Activated naive CD8-positive, alpha-beta T cell (primary cell): ENCODE measurements around the gene KLHL10.

Experiments used
- H3K27ac Mint-ChIP-seq: one replicate; pipeline ENCODE4 v1.8.0; 2021; ENCODE audit warnings: mixed read lengths
- H3K27me3 Mint-ChIP-seq: one replicate; pipeline ENCODE4 v1.8.0; 2021; ENCODE audit warnings: mixed read lengths
- H3K36me3 Mint-ChIP-seq: one replicate; pipeline ENCODE4 v1.8.0; 2021; ENCODE audit warnings: mixed read lengths
- H3K4me1 Mint-ChIP-seq: one replicate; pipeline ENCODE4 v1.8.0; 2021; ENCODE audit warnings: low read depth, mixed read lengths
- H3K4me3 Mint-ChIP-seq: one replicate; pipeline ENCODE4 v1.8.0; 2021; ENCODE audit warnings: mild to moderate bottlenecking, mixed read lengths
- H3K9me3 Mint-ChIP-seq: one replicate; pipeline ENCODE4 v1.8.0; 2021; ENCODE audit warnings: low read depth, mixed read lengths

Gene KLHL10

DNA sequence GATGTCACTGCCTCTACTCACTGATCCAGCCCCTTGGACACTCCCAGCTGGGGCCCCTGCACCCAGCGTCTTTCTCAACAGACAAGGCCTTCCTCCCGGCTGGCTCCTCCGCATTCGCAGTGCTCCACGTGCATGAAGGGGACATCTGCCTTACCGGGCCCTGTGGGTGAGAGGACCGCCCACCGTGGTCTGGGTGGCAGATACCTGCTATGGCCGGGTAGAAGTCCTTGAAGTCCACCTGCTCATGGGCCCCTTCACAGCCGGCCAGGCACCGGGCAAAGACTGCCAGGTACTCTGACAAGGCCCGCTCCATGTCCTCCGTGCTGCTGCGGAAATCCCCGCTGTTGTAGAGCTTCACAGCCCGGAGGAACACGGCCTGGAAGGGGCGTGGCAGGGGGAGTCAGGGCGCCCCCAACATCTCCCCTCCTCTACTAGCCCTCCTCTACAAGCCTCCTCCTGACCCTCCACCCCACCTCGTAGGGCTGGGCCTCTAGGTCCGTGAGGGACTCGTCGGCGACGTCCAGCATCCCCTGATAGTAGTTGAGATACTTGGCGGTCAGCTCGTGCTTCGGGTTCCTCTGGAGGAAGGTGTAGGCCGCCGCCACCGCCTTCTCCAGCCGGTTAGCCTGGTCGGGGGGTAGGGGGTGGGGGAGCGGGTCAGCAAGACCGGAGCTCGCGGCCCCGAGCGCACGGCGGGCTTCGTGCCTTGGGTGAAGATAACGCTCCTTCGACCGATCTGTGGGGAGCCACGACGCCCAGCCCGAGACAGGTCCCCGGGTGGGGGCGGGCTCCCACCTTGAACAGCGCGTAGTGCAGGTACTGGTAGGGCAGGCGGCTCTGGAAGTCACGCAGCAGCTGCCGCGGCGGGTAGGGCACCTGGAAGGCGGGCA, 26.7 kb upstream of the KLHL10 start:
- Mint-ChIP-seq H3K4me1 (peaks cover 23% of the 10 kb centered on the region), H3K36me3 (peaks cover 3% of the 10 kb centered on the region), H3K27me3 (no peaks in the 10 kb centered on the region), H3K4me3 (peak overlapping the region; percentile 67), H3K9me3 (no peaks in the 10 kb centered on the region), H3K27ac (no peak overlapping the region)

DNA sequence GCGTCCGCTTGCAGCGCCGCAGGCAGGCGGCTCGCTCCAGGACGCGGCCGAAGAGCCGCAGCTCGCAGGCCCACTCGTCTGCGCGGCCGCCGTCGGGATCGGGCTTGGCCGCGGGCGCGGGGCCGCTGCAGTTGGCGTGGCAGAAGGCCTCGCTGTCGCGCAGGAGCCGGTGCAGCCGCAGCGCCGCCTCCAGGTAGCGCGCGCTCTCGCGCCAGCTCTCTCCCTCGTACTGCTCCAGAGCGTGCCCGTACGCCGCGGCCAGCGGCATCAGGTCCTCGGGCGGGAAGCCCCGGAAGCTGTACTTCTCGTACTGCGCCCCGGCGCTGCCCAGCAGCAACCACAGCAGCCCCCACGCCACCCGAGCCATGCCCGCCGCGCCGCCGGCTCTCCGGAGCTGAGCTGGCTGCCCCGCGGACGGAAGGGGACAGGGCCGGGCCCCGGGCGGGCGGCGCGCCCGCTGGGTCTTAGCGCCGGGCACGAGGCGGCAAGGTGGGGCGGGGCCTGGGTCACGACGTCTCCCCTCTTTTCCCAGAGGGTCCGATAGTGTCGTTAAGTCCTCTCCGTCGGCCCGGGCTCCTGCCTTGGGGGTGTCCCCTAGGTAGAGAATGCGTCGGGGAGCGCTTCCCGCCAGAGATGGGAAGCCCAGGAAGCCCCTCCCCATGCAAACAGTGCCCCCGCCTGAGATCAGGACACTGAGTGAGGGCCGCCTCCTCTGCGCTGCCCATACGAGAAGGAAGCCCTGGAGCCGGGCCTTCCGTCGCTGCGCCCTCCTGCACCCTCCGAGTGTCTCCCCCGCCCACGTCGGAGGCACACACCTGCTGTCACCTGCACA, 25.9 kb upstream of the KLHL10 start, which contains the start of gene P3H4:
TSS of gene P3H4 (minus strand) at position 401 of the 832 bp plus-strand sequence. CDS start at position 367, 34 bp downstream.
- Mint-ChIP-seq H3K36me3 (peaks cover 3% of the 10 kb centered on the region), H3K4me1 (peaks cover 23% of the 10 kb centered on the region), H3K27me3 (no peaks in the 10 kb centered on the region), H3K4me3 (peak within 1 kb of the TSS; percentile 89), H3K27ac (no peak within 1 kb of the TSS), H3K9me3 (no peaks in the 10 kb centered on the region)

DNA sequence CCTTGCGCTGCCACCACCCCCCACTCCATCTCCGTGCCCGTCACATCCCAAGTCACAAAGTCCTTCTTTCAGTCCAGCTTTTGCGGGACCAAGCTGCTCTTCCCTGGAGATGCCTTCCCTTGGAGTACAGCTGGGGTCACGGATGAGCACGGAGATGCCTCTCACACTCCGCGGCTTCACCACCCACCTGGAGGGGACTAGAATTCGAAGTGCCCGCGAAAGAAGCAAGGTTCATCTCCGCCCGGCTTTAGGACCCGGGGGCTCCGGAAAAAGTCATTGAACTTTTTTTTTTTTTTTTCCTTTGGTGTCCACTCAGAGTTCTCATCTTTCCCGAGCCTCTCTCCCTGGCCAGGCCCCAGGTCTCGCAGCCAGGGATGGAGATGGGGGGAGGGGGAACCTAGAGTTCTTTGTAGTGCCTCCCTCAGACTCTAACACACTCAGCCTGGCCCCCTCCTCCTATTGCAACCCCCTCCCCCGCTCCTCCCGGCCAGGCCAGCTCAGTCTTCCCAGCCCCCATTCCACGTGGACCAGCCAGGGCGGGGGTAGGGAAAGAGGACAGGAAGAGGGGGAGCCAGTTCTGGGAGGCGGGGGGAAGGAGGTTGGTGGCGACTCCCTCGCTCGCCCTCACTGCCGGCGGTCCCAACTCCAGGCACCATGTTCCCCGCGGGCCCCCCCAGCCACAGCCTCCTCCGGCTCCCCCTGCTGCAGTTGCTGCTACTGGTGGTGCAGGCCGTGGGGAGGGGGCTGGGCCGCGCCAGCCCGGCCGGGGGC, 25.1 kb upstream of the KLHL10 start, which contains the start of gene FKBP10:
TSS of gene FKBP10 (plus strand) at position 624 of the 771 bp plus-strand sequence. CDS start at position 655, 31 bp downstream.
- Mint-ChIP-seq H3K27me3 (no peaks in the 10 kb centered on the region), H3K27ac (no peak within 1 kb of the TSS), H3K9me3 (no peaks in the 10 kb centered on the region), H3K4me3 (peak within 1 kb of the TSS; percentile 89), H3K4me1 (peaks cover 23% of the 10 kb centered on the region), H3K36me3 (peaks cover 3% of the 10 kb centered on the region)

DNA sequence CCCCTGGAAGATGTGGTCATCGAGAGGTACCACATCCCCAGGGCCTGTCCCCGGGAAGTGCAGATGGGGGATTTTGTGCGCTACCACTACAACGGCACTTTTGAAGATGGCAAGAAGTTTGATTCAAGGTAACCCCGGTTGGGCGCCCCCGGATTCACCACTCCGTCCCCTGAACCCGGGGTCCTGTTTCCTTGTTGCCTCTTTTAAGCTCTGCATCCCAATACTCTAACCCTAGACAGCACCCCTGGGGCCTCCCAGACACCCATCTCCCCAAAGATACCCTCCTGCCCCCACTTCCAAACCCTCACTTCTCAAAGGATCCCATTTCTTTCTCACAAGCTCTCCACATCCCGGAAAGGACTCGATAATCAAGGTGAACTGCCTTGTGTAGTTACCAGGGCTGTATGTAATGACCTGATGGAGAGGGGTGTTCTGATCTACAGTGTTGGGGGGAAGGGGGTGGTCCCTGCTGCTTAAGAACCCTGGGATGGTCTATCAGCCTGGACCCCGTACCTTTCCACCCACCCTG, 24.4 kb upstream of the KLHL10 start:
- no peak overlapping the region for H3K27ac Mint-ChIP-seq

DNA sequence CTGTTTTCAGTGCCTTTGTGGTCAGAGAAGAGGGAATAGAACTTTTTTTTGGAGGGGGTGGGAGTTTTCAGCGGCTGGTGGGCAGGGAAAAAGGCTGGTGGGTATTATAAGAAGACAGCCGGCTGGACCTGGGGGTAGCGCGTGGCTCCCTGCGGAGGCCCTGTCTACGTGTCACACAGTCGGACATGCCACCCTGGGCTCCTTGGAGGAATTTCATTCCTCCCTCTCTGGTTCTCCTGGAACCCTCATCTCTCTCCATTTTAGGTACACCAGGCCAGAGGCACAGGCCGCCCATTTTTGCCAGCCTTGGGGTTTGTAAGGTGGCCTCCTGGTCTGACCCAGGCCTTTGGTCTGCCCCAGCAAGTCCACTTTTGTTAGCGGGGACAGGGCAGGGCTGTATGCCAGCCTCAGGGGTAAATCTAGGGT, 23.9 kb upstream of the KLHL10 start:
- Mint-ChIP-seq H3K4me1 (peaks cover 23% of the 10 kb centered on the region), H3K36me3 (peaks cover 3% of the 10 kb centered on the region), H3K27me3 (no peaks in the 10 kb centered on the region), H3K9me3 (no peaks in the 10 kb centered on the region), H3K4me3 (peak overlapping the region; percentile 53), H3K27ac (no peak overlapping the region)

More for the DNA sequence above, 24.4 kb upstream of the KLHL10 start:
- H3K9me3 Mint-ChIP-seq = no peaks in the 10 kb centered on the region
- H3K4me1 Mint-ChIP-seq = peaks cover 23% of the 10 kb centered on the region
- H3K4me3 Mint-ChIP-seq = peak overlapping the region; percentile 61
- no peaks in the 10 kb centered on the region for H3K27me3 Mint-ChIP-seq
- H3K36me3 Mint-ChIP-seq = peaks cover 3% of the 10 kb centered on the region

DNA sequence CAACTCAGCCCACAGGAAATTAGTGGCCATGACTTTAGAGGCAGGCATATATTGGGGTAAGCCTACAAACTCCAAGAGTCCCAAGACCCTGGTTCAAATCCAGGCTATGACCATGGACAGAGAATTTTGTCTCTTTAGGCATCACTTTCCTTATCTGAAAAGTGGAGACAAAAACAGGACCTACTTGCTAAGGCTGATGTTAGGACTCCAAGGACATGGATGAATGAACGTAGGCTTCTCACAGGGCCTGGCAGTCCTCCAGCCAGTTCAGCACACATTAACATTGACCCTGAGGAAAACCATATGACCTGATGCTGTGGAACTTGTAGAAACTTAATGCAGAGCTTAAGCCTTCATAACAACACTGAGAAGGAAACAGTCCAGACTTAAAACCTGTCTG, 23.4 kb upstream of the KLHL10 start:
- no peak overlapping the region for H3K4me3 Mint-ChIP-seq
- no peaks in the 10 kb centered on the region for H3K9me3 Mint-ChIP-seq
- H3K36me3 Mint-ChIP-seq = peaks cover 3% of the 10 kb centered on the region
- no peak overlapping the region for H3K27ac Mint-ChIP-seq
- H3K4me1 Mint-ChIP-seq = peaks cover 23% of the 10 kb centered on the region
- H3K27me3 Mint-ChIP-seq = no peaks in the 10 kb centered on the region

DNA sequence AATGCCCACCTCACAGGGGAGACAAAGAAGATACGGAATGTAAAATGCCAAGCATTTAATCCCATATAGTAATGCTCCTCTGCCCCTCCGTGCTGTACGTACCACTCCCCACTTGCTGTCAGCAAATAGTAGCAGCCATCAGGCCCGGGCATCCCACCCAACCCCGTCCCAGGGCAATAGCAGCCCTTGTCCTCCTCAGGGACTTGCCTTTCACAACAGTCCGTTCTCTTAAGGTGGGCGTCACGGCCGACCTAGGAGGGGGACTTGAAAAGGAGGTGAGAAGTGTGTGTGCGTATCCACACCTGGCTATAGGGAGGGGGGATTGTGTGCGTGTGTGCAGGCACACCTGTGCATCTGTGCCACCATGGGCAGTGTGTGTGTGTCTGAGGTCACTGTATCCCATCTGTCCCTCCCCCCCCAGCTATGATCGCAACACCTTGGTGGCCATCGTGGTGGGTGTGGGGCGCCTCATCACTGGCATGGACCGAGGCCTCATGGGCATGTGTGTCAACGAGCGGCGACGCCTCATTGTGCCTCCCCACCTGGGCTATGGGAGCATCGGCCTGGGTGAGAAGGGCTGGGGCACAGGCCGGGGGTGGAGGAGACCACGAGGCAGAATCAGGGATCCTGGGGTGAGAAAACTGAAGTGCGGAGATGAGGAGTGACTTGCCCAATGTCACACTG, 20.8 kb upstream of the KLHL10 start:
- H3K27ac Mint-ChIP-seq = no peak overlapping the region
- no peak overlapping the region for H3K4me3 Mint-ChIP-seq
- no peaks in the 10 kb centered on the region for H3K9me3 Mint-ChIP-seq
- H3K36me3 Mint-ChIP-seq = no peaks in the 10 kb centered on the region
- H3K27me3 Mint-ChIP-seq = no peaks in the 10 kb centered on the region
- H3K4me1 Mint-ChIP-seq = peaks cover 8% of the 10 kb centered on the region

DNA sequence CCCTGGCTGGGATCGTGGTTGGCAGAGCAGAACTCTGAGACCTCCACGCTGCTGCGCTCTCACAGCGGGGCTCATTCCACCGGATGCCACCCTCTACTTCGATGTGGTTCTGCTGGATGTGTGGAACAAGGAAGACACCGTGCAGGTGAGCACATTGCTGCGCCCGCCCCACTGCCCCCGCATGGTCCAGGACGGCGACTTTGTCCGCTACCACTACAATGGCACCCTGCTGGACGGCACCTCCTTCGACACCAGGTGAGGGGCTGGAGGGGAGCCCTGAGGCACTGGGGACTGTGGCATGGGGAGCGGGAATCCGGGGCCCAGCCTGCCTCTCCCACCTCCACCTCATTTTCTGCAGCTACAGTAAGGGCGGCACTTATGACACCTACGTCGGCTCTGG, 19.6 kb upstream of the KLHL10 start:
- peaks cover 2% of the 10 kb centered on the region for H3K4me1 Mint-ChIP-seq
- H3K27ac Mint-ChIP-seq = no peak overlapping the region
- no peak overlapping the region for H3K4me3 Mint-ChIP-seq
- H3K9me3 Mint-ChIP-seq = no peaks in the 10 kb centered on the region
- H3K36me3 Mint-ChIP-seq = no peaks in the 10 kb centered on the region
- H3K27me3 Mint-ChIP-seq = no peaks in the 10 kb centered on the region

DNA sequence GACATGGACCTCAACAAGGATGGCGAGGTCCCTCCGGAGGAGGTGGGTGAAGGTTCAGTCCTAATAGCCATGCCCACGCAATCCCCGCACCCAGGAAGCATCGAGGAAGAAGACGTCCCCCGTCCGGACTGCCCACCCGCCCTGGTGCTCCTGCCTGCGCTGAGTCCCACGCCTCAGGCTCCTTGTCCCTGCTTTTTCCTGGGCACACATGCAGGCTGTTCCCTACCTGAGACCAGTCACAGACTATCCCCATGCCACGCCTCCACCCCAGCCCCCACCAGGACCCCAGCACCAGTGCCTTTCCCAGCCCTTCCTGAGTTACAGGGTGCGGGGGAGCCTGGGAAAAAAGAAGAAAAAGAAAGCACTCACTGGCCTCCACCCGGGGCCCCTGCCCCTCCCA, 15.8 kb upstream of the KLHL10 start:
- H3K9me3 Mint-ChIP-seq = no peaks in the 10 kb centered on the region
- no peaks in the 10 kb centered on the region for H3K4me1 Mint-ChIP-seq
- no peaks in the 10 kb centered on the region for H3K36me3 Mint-ChIP-seq
- H3K27me3 Mint-ChIP-seq = no peaks in the 10 kb centered on the region
- H3K4me3 Mint-ChIP-seq = no peak overlapping the region
- H3K27ac Mint-ChIP-seq = no peak overlapping the region

DNA sequence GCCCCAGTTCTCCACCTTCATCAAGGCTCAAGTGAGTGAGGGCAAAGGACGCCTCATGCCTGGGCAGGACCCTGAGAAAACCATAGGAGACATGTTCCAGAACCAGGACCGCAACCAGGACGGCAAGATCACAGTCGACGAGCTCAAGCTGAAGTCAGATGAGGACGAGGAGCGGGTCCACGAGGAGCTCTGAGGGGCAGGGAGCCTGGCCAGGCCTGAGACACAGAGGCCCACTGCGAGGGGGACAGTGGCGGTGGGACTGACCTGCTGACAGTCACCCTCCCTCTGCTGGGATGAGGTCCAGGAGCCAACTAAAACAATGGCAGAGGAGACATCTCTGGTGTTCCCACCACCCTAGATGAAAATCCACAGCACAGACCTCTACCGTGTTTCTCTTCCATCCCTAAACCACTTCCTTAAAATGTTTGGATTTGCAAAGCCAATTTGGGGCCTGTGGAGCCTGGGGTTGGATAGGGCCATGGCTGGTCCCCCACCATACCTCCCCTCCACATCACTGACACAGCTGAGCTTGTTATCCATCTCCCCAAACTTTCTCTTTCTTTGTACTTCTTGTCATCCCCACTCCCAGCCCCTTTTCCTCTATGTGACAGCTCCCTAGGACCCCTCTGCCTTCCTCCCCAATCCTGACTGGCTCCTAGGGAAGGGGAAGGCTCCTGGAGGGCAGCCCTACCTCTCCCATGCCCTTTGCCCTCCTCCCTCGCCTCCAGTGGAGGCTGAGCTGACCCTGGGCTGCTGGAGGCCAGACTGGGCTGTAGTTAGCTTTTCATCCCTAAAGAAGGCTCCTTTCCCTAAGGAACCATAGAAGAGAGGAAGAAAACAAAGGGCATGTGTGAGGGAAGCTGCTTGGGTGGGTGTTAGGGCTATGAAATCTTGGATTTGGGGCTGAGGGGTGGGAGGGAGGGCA, 15.1 kb upstream of the KLHL10 start:
- H3K27ac Mint-ChIP-seq = no peak overlapping the region
- no peaks in the 10 kb centered on the region for H3K27me3 Mint-ChIP-seq
- no peaks in the 10 kb centered on the region for H3K9me3 Mint-ChIP-seq
- H3K4me3 Mint-ChIP-seq = no peak overlapping the region
- no peaks in the 10 kb centered on the region for H3K36me3 Mint-ChIP-seq
- H3K4me1 Mint-ChIP-seq = no peaks in the 10 kb centered on the region

DNA sequence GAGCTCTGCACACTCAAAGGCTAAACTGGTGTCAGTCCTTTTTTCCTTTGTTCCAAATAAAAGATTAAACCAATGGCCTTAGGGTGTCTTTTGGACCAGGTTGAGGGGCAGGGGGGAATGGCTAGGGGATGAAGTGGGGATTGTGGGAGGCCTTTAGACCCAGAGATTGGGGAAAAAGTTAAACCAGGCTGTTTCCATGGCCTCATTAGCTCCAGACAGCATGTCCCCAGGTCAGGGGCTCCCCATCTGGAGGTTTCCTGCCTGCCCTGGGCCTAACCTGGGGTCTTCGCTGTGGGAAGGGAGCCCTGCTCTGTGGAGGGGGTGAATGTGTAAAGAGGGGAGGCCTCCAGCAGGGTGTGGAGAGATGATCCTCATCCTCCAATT, 14.5 kb upstream of the KLHL10 start:
- H3K4me1 Mint-ChIP-seq = no peaks in the 10 kb centered on the region
- no peaks in the 10 kb centered on the region for H3K9me3 Mint-ChIP-seq
- H3K27me3 Mint-ChIP-seq = no peaks in the 10 kb centered on the region
- H3K36me3 Mint-ChIP-seq = no peaks in the 10 kb centered on the region
- H3K4me3 Mint-ChIP-seq = no peak overlapping the region
- H3K27ac Mint-ChIP-seq = no peak overlapping the region

DNA sequence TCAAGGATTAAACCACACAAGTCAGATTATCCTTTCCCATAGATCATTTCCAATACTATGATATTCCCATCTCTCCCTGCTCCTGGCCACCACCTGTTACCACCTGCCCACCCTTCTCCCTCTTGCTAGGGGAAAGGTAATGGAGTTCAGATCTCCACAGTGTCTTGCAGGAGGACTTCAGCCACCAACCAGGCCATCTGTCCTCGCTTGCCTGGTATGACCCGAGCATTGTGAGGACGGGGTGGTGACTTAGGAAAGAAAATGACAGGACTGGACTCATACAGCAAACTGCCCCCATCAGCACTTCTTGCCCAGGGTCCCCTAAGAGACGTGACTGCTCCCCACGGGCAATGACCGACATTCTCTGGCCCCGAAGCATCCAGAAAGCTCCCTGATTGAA, 14.0 kb upstream of the KLHL10 start:
- no peaks in the 10 kb centered on the region for H3K9me3 Mint-ChIP-seq

DNA sequence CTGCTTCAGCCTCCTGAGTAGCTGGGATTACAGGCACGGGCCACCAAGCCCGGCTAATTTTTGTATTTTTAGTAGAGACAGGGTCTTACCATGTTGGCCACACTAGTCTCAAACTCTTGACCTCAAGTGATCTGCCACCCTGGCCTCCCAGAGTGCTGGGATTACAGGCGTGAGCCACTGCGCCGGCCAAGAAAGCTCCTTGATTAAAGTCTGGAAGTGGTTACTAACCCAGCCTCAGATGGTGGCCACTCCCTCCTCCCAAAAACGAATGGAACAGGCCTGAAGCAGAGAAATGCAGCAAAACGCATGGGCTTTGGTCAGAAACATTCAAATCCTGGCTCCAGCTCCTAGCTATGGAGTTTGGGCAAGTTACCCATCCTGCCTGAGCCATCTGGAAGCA, 13.5 kb upstream of the KLHL10 start:
- no peaks in the 10 kb centered on the region for H3K4me1 Mint-ChIP-seq
- no peaks in the 10 kb centered on the region for H3K9me3 Mint-ChIP-seq
- H3K36me3 Mint-ChIP-seq = no peaks in the 10 kb centered on the region
- no peak overlapping the region for H3K4me3 Mint-ChIP-seq
- no peaks in the 10 kb centered on the region for H3K27me3 Mint-ChIP-seq
- H3K27ac Mint-ChIP-seq = no peak overlapping the region

More for the DNA sequence above, 14.0 kb upstream of the KLHL10 start:
- Mint-ChIP-seq H3K4me3 (no peak overlapping the region), H3K27ac (no peak overlapping the region), H3K36me3 (no peaks in the 10 kb centered on the region), H3K4me1 (no peaks in the 10 kb centered on the region), H3K27me3 (no peaks in the 10 kb centered on the region)
